Keratinocyte (primary cell): Measurements from ENCODE around the gene RNF112. TPM values are rescaled to one million over a fixed set of nuclear protein-coding genes. Genes with fewer than 3 reads are reported as not detected.

Experiments used
- DNase-seq: peaks from one replicate; pipeline ENCODE4 v3.0.0-alpha.2; 2011; ENCODE audit warnings: low read depth, missing footprints, low spot score
- FAIRE-seq: peaks from 2 replicates; lab custom pipeline; 2011; peaks lifted over from hg19 to GRCh38; lab: Jason Lieb, UNC
- H2AFZ ChIP-seq: 2 replicates; pipeline ENCODE4 v1.6.0; 2012; ENCODE audit warnings: low read length, control low read depth, inconsistent platforms; ENCODE audit not compliant: control insufficient read depth
- H3K27ac ChIP-seq: 2 replicates; pipeline ENCODE4 v1.5.1; 2011; ENCODE audit warnings: low read length; ENCODE audit not compliant: control insufficient read depth, insufficient read depth
- H3K27me3 ChIP-seq: 3 replicates; pipeline ENCODE4 v1.6.0; 2011; ENCODE audit warnings: low read length; ENCODE audit not compliant: control insufficient read depth, insufficient read depth; ENCODE audit errors: extremely low read depth
- H3K36me3 ChIP-seq, 2 experiments: 2 replicates in 1 of 2; 3 replicates in 1 of 2; pipeline ENCODE4 v1.5.1; 2011; ENCODE audit warnings: low read length in 2 of 2, mild to moderate bottlenecking in 1 of 2; ENCODE audit not compliant: control insufficient read depth in 2 of 2, insufficient read depth in 2 of 2; ENCODE audit errors: extremely low read depth in 1 of 2
- H3K4me1 ChIP-seq: 3 replicates; pipeline ENCODE4 v1.5.1; 2011; ENCODE audit warnings: low read length; ENCODE audit not compliant: control insufficient read depth, insufficient read depth; ENCODE audit errors: extremely low read depth
- H3K4me2 ChIP-seq: 3 replicates; pipeline ENCODE4 v1.6.0; 2011; ENCODE audit warnings: low read depth, low read length; ENCODE audit not compliant: control insufficient read depth, insufficient read depth; ENCODE audit errors: extremely low read depth
- H3K4me3 ChIP-seq, 3 experiments: fragments of 200-600 bp in 1 of 3; sonication (generic) in 1 of 3; 2 replicates in 2 of 3; 3 replicates in 1 of 3; pipeline ENCODE4 v1.5.1; 2011 to 2016; ENCODE audit warnings: low read length in 3 of 3, mild to moderate bottlenecking in 3 of 3, control low read depth in 2 of 3, inconsistent platforms in 1 of 3, low read depth in 1 of 3, mixed read lengths in 1 of 3, mixed run types in 1 of 3, moderate library complexity in 1 of 3; ENCODE audit not compliant: control insufficient read depth in 2 of 3, insufficient read depth in 2 of 3; ENCODE audit errors: extremely low read depth in 1 of 3
- H3K79me2 ChIP-seq: 2 replicates; pipeline ENCODE4 v1.6.0; 2012; ENCODE audit warnings: low read length; ENCODE audit not compliant: control insufficient read depth, insufficient read depth
- H3K9ac ChIP-seq: 3 replicates; pipeline ENCODE4 v1.6.0; 2011; ENCODE audit warnings: low read length; ENCODE audit not compliant: control insufficient read depth, insufficient read depth; ENCODE audit errors: extremely low read depth
- H3K9me1 ChIP-seq: 3 replicates; pipeline ENCODE4 v1.6.0; 2011; ENCODE audit warnings: low read length; ENCODE audit not compliant: control insufficient read depth, insufficient read depth; ENCODE audit errors: extremely low read depth
- H3K9me3 ChIP-seq: 2 replicates; pipeline ENCODE4 v1.5.1; 2012; ENCODE audit warnings: low read depth, low read length; ENCODE audit not compliant: control insufficient read depth
- H4K20me1 ChIP-seq: 3 replicates; pipeline ENCODE4 v1.6.0; 2011; ENCODE audit warnings: low read length; ENCODE audit not compliant: control insufficient read depth, insufficient read depth; ENCODE audit errors: extremely low read depth
- CTCF ChIP-seq, 3 experiments: IDR thresholded peaks in 1 of 3; conservative IDR thresholded peaks in 1 of 3; optimal IDR thresholded peaks in 1 of 3; 2 replicates in 2 of 3; 3 replicates in 1 of 3; pipeline versions ENCODE3 to v1.5.1; 2011; ENCODE audit warnings: low read length in 3 of 3, mild to moderate bottlenecking in 3 of 3, moderate library complexity in 2 of 3, control low read depth in 1 of 3, inconsistent platforms in 1 of 3; ENCODE audit not compliant: insufficient read depth in 2 of 3; ENCODE audit errors: extremely low read depth in 1 of 3
- EZH2 ChIP-seq: IDR thresholded peaks from one replicate; pipeline ENCODE4 v1.6.1; 2012; ENCODE audit warnings: inconsistent platforms, mild to moderate bottlenecking, low read length, moderate library complexity
- dilution Hi-C: fragments of 300-500 bp; cut with MboI; formaldehyde crosslinking; loops from one replicate; pipeline ENCODE4 v1.7.0; 2020; ENCODE audit warnings: low sequenced_read_pairs; ENCODE audit not compliant: extremely low pct_ligation_motif_present
- polyA plus RNA-seq, 5 experiments: library from polyadenylated mRNA; depleted of rRNA in 3 of 5; stranded (reverse) in 3 of 5; stranded (forward) in 1 of 5; unstranded in 1 of 5; fragments of >200 nt; gene quantifications; 1 replicate in 1 of 5; 2 replicates in 3 of 5; 3 replicates in 1 of 5; pipeline versions ENCODE4 v1.2.1 to v1.2.3, GENCODE V29; 2011 to 2012; ENCODE audit warnings: missing spikeins in 2 of 5, low read depth in 1 of 5, low replicate concordance in 1 of 5

The RNF112 gene
- polyA plus RNA-seq, 1 donor (not counting 4 experiments of a cell fraction or from before 2014, with no cell fraction given), result 0.05 TPM

GRCh38 chr17:19424934-19425868 lies 14.2 kb downstream of the RNF112 start:
- H2AFZ ChIP-seq, result no peak overlapping the region
- no peaks in the 10 kb centered on the region for H3K79me2 ChIP-seq
- dilution Hi-C loops, result no loop called here
- no peak overlapping the region for H3K4me2 ChIP-seq
- H3K4me1 ChIP-seq, result no peaks in the 10 kb centered on the region
- DNase-seq (no peak), FAIRE-seq (no peak)
- no peaks in the 10 kb centered on the region for H3K9me1 ChIP-seq
- H3K9ac ChIP-seq, result no peak overlapping the region
- H3K27me3 ChIP-seq, result no peaks in the 10 kb centered on the region
- H3K27ac ChIP-seq, result no peak overlapping the region
- no peaks in the 10 kb centered on the region for H4K20me1 ChIP-seq
- TF ChIP-seq EZH2 (no peak), CTCF (optimal IDR thresholded peaks at IDR 0.05 in 1 of 3, IDR thresholded peaks at IDR 0.05 in 1 of 3, conservative IDR thresholded peaks at IDR 0.05 in 1 of 3; ENCODE audit: extremely low read depth in 1 of 3, insufficient read depth in 2 of 3, low read length in 3 of 3) (no peak)
- H3K9me3 ChIP-seq, result no peaks in the 10 kb centered on the region
- H3K4me3 ChIP-seq, result no peak overlapping the region
- H3K36me3 ChIP-seq, result no peaks in the 10 kb centered on the region

DNA sequence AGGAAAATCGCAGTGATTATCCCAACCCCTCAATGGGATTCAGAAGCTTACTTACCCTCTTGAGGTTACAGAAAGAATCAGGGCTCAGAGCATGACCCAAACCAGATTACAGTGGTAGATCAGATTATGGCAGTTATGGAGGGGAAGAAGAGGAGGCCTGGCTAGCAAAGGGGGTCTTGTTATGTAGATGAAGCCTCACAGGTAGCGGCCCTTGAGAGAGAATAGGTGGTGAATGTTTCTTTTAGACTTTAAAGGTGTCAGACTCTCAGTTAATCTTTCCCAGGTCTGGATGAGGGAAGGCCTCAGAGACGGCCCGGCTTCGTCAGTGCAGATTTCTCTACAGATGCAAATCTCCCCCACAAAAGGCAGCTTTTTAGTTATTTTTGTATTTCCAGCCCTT lies 15.6 kb downstream of the RNF112 start:
- TF ChIP-seq CTCF (optimal IDR thresholded peaks at IDR 0.05 in 1 of 3, IDR thresholded peaks at IDR 0.05 in 1 of 3, conservative IDR thresholded peaks at IDR 0.05 in 1 of 3; ENCODE audit: extremely low read depth in 1 of 3, insufficient read depth in 2 of 3, low read length in 3 of 3) (no peak), EZH2 (no peak)
- FAIRE-seq, result no peak
- dilution Hi-C loops, result no loop called here
- H3K4me1 ChIP-seq, result no peaks in the 10 kb centered on the region
- H3K9ac ChIP-seq, result no peak overlapping the region
- H3K27ac ChIP-seq, result no peak overlapping the region
- no peaks in the 10 kb centered on the region for H3K27me3 ChIP-seq
- H2AFZ ChIP-seq, result no peak overlapping the region
- H3K4me3 ChIP-seq, result no peak overlapping the region
- no peaks in the 10 kb centered on the region for H4K20me1 ChIP-seq
- no peaks in the 10 kb centered on the region for H3K79me2 ChIP-seq
- H3K9me1 ChIP-seq, result no peaks in the 10 kb centered on the region
- no peaks in the 10 kb centered on the region for H3K36me3 ChIP-seq
- DNase-seq, result no peak
- H3K4me2 ChIP-seq, result no peak overlapping the region
- H3K9me3 ChIP-seq, result no peaks in the 10 kb centered on the region
